Limb (tissue), 2 donors: ENCODE results near the gene GPR61.

Experiments used
- DNase-seq, 2 donors: peaks; one replicate each; pipeline ENCODE4 v3.0.0-alpha.2; 2016; ENCODE audit errors: extremely low spot score in 2 of 2

The GPR61 gene

DNA sequence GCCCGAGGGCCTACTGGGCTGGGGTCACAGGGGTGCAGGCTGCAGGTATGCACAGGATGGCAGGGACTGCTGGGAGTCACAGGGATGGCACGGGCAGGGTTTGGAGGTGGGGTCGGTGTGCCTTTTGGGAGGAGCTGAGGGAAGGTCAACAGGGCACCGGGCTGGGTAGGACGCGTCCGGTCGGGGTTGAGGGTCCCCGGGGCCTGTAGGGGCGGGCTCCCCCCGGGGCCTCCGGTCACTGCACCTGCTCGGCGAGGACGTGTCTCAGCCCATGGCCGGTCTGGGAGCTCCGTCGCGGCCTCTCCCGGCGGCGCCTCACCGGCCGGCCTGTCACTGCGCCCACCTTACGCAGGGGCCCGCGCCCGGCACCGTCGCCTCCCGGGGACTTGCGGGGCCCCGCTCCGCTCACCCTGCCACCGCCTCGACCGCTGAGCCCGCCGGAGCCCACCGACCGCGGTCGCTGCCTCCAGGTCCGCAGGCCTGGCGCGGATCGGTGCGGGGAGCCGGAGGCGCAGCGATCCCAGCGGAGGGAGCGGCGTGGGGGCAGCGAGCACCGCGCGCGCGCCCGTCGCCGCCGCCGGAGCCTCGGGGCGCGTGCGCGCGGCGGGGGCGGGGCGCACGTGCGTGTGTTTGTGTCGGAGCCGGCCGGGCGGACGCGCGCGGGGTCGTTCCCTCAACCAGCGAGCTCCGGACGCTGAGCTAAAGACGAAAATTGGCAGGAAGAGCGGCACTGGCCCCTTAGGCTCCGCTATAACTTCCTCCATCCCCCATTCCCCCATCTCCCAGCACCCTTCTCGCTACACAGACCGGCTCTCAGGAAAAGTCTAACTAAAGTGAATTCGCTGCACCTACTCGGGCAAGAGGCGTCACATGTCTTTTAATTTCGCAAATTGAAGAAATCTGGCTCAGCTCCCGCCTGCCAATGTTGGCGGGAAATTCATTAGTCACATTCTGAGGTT, 30.2 kb upstream of the GPR61 start, which contains the start of gene AMIGO1:
TSS of gene AMIGO1 (minus strand) at position 552 of the 959 bp plus-strand sequence. CDS start 815 bp downstream, outside the sequence.
- DNase-seq = peak; percentile 70 to 83

- no peak for DNase-seq
Measured at GRCh38 chr1:109513110-109513710, 26.5 kb upstream of the GPR61 start.

DNA sequence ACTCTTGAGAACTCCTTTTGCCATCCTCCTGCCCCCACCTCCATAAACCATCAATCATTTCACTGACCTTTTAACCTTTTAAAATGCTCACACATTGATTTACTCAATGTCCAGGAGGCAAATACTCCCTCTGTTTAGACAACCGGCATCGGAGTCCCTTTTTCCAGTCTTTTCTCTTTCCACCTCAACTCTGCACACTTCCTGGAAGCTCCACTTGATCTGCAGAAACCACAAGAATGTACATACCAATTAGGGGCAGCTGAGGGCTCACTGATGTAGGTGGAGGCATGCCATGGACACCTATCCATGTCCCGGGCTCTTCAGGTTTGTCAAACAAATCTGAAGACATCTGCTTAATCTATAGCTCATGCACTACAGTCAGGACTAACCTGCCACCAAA, 24.8 kb upstream of the GPR61 start:
- DNase-seq = no peak

- DNase-seq = no peak
Measured at GRCh38 chr1:109516872-109517271, 22.8 kb upstream of the GPR61 start.

DNA sequence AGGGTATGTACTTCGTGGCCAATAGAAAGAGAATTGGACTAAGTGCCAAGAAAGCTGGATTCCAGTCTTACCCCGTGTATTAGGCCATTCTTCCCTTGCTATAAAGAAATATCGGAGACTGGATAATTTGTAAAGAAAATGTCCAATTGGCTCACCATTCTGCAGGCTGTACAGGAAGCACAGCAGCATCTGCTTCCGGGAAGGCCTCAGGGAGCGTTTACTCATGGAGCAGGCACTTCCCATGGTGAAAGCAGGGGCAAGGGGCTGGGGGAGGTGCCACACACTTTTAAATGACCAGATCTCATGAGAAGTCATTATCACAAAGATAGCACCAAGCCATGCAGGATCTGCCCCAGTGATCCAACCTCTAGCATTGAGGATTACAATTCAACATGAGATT, 22.3 kb upstream of the GPR61 start:
- no peak for DNase-seq

DNA sequence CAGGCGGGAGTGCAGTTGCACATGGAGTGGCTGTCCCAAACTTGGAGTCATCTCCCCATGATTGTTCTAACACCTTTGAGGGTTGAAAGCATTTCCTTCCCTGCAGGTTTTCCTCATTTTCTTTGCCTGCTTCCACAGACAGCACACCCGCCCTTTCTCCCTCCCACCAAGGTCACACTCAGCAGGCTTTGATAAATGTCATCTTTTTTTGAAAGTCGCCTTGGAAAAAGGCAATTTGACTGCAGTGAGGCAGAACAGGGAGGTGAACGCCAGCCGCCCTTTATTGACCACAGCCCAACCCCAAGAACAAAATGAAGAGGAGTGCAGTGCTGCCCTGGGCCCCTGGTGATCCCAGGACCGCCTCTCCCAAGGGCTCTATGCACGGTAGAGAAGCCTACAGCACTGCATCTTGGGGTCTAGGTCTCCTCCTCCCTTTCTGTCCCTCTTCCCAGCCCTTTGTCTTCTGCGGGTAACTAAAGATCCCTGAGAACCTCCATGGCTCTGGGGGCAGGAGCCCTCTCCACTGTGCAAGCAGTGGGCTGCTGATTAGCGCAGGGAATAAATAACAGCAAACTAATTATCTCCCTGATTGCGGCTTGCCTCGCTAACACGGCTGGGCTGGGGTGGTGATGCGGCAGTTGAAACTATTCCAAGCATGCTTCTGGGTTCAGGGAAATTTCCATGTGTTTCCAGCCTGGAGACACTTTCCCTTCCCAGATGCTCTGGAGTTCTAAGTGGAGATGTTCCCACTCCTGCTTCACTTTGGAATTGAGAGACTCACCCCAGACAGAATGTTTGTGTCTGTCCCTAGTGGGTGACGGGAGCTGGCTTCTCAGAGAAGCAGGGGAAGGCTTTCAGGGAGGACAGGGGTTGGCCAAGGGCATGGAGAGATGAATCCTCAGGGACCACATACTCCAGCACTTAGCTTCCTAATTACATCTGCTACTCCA, 18.4 kb upstream of the GPR61 start:
- no peak for DNase-seq

- DNase-seq = no peak
Measured at GRCh38 chr1:109522026-109522425, 17.6 kb upstream of the GPR61 start.

GRCh38 chr1:109523706-109524105, 16.0 kb upstream of the GPR61 start:
- DNase-seq = no peak

- no peak for DNase-seq
Measured at GRCh38 chr1:109527098-109527811, 12.4 kb upstream of the GPR61 start.

GRCh38 chr1:109527846-109528695, 11.6 kb upstream of the GPR61 start:
- DNase-seq = no peak

DNA sequence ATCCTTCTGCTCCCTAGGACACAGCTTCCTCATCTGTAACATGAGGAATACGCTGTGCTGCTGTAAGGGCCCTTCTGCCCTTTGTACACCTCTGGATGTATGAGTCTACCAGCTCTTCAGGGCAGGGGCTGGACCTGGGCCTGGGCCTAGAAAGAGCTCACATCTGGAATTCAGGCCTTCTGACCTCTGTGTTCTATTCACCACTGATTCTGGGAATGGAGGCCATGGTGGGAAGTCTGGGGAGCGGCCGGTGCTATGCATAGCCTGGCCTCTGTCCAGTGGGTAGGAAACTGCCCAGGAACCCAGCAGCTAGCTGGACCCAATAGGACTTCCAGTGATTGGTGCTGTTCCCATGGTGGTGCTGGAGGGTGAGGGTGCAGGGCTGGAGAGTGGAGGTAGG, 11.0 kb upstream of the GPR61 start:
- no peak for DNase-seq

DNA sequence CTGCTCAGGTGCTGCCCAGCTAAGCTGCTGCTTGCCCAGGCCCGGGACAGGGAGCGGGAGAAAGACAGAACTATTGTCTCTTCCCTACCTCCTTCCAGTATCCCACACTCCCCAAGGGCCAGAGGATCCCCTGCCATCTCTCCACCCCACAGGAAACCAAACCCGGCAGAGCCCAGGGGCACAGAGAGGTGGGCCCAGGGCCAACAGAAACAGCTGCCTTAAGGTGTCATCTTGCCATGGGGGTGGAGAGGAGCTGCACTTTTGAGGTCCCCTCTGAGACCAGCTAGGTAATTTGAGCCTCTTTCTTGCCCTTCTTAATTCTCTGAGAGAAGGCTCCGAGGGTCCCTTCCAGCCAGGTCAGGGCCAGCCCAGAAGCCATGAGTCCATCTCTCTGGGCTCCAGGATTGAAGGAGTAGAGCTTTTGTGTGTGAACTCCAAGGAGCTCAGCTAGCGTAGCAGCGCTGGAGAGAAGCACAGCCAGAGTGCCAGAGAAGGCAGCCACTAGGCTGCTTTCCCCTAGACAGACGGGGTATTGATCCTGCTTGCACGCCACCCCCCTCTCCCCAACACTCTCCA, 9.7 kb upstream of the GPR61 start:
- peak in 1 of 2 donors; percentile 66 for DNase-seq

GRCh38 chr1:109530457-109531087, 9.1 kb upstream of the GPR61 start:
- peak; percentile 75 to 77 for DNase-seq

- DNase-seq = no peak
Measured at GRCh38 chr1:109531380-109531779, 8.3 kb upstream of the GPR61 start.

DNA sequence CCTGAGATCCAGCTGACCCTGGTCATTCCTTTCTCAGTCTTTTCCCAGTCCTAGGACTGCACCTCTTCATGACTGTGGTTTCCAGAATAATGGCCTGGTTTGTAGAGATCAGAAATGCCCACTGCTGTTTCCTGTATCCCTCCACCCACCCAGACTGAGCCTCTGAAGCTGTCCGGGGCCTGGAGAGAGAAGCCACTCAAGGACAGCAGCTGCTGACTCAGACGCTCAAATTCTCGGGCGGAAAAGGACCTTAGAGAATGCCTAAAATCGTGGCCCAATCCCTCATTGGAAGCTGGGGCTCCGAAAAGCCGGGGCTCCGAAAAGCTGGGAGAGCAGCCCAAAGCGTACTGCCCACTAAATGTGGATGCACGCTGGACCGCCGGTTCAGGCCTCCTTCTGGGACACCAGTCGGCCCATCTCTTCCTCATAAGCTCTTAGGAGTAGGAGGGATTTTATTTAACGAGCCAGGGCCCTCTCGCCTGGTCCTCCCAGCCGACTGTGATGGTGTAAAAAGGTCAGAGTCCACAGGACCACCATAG, 7.8 kb upstream of the GPR61 start:
- no peak for DNase-seq

DNA sequence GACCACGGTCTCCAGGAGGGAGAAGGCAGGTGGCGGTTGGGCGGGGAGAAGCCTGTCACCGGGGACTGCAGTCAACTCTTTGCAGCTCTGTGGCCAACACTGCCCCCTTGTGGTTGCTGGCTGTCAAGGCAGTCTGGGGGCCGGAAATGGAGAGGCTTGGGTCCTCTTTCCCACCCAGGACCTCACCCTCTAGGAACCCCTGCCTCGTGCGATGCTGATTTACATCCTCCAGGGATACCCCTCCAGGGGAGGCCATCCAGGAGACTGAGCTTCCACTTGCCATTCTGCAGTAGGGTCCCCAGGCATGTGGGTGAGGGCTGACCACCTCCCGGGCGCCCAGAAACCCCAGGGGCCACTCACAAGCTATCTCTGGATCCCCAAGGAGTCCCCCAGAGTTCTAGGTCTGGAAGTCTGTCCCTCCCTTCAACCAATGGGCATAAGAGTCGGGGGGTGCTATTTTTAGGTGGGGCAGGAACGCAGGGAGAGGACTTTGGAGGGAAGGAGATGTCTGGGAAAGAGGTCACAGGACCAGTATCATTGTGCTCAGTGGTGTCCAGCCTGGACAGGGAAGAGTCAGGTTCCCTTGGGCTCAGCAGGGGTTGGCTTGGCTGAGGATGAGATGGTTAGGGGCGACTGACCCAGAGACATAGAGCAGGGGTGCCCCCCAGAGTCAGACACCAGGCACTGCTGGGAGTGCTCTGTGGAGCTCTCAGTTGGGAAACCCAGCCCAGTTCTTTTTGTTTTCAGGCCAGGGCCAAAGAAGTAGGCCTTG, 7.1 kb upstream of the GPR61 start:
- peak; percentile 78 to 91 for DNase-seq

GRCh38 chr1:109534307-109534858, 5.3 kb upstream of the GPR61 start:
- no peak for DNase-seq

DNA sequence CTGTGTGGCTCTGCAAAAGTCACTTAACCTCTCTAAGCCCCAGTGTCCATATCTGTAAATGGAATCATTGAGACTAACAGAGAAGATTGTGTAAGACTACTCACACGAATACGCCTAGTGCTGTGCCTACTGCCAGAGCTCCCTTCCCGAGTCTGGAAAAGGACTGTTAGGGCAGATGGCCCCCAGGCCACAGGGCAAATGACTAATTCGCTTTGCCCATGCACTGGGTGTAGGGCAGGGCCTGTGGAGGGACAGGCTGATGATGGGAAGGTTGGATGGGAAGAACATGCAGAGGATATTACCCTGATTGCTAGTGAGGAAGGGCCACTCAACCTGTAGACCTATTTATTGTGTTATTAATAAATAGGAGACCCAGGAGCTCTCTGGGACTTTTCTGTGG, 4.2 kb upstream of the GPR61 start:
- DNase-seq = no peak
